IPS-NIHi7 (cell line): ENCODE data around the gene ATP6AP2.
"Not testable (repeated sequence)": the region's sequence is repeated elsewhere in the genome, so short reads cannot be mapped to it uniquely, and the experiment has no call there.

ENCODE experiments used
- DNase-seq: peaks from one replicate; pipeline ENCODE4 v3.0.0; 2012; ENCODE audit warnings: mixed read lengths; ENCODE audit errors: extremely low spot score

The ATP6AP2 gene

GRCh38 chrX:40575411-40575810, 5.4 kb upstream of the ATP6AP2 start:
- not testable (repeated sequence) for DNase-seq

- DNase-seq: no peak
Observed at GRCh38 chrX:40576291-40576690, 4.5 kb upstream of the ATP6AP2 start.

DNA sequence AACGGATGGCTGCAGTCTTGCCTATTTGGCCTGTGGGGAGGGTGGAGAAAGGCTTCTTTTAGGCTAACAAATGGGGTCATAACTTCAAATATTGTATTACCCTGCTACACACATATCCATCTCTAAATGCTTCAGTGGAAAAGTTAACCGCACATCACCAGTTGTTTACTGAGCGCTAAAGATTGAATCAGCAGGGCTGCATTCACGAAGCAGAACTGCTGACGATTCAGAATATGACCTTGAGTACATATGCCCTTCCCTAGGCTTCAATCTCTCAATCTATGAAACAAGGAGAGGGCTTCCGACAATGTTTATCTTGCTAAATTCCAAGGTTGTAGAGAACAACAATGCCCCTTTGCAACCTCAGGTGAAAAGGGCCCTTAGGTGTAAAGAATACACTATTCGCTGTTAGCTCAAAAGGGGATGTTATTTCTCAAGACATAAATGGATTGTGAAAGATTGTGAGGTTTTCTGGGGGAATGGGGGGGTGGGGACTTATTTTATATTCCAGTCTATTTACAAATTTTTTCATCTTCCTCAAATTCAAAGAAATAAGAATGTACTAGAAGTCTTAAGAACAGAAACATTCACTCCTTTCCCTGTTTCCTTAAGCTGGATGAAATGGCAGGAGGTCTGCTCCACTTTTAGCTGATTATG, 2.6 kb upstream of the ATP6AP2 start:
- no peak for DNase-seq

- no peak for DNase-seq
Observed at GRCh38 chrX:40579141-40579540, 1.6 kb upstream of the ATP6AP2 start.

- DNase-seq: no peak
Observed at GRCh38 chrX:40579900-40580536, 752 bp upstream of the ATP6AP2 start.

GRCh38 chrX:40581336-40581920, 658 bp downstream of the ATP6AP2 start:
- DNase-seq: no peak

- DNase-seq: not testable (repeated sequence)
Observed at GRCh38 chrX:40582178-40582577, 1.4 kb downstream of the ATP6AP2 start.

- DNase-seq: no peak
Observed at GRCh38 chrX:40582811-40583210, 2.0 kb downstream of the ATP6AP2 start.

GRCh38 chrX:40587623-40588022, 6.9 kb downstream of the ATP6AP2 start:
- not testable (repeated sequence) for DNase-seq

DNA sequence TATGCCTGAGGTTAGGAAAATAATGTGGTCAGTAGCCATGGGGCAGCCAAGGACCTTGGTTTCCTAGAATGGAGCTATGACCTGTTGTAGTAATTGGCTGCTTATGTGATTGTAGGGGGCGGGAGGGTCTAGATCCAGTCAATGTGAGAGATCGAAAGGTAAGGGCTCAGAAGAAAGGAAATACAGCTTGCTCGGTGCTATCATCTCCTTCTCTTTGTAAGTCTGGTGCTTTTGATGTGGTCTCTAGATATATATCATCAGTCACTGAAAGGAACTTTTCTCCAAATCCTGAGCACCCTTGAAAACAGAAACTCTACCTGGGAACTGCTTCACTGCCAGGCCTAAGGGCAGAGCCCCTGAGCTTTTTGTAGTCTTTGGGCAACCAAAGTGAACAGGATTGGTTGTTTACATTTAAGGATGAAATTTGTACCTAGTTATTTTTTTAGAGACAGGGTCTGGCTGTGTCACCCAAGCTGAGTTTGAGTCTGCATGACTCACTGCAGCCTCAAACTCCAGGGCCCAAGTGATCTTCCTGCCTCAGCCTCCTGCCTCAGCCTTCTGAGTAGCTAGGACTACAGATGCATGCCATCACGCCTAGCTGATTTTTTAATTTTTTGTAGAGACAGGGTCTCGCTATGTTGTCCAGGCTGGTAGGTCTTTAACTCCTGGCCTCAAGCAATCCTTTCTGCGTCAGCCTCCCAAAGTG, 9.0 kb downstream of the ATP6AP2 start:
- not testable (repeated sequence) for DNase-seq

- no peak for DNase-seq
Observed at GRCh38 chrX:40603446-40603845, 22.7 kb downstream of the ATP6AP2 start.

DNA sequence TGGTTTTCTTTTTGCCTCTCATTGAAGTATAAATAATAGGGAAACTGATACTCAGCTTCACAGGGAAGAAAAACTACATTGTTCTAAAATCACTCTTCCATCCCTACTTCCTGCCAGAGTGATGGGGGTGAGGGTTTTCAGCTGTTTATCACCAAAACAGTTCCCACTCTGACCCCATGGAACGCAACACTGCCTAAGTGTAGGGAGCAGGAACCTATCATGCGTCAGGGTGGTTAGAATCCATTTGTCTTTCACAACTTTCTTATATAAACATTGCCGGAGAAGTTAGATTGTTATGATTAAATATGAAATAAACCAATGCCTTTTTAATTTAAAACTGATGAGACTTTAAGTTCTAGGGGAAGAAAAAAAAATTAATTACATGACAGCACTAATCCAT, 26.6 kb downstream of the ATP6AP2 start:
- no peak for DNase-seq

- no peak for DNase-seq
Observed at GRCh38 chrX:40612511-40612910, 31.7 kb downstream of the ATP6AP2 start.

DNA sequence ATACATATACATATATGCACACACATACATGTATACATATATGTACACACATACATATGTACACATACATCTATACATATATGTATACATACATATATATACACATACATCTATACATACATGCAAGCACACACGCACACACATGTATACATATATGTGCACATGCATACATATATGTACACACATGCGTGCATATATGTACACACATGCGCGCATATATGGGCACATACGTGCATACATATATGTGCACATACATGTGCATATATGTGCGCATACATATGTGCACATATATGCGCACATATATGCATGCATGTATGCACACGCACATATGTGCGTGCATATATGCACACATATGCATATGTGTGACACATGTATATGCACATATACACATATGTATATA, 35.2 kb downstream of the ATP6AP2 start:
- DNase-seq: no peak

- DNase-seq: no peak
Observed at GRCh38 chrX:40617566-40617965, 36.8 kb downstream of the ATP6AP2 start.

DNA sequence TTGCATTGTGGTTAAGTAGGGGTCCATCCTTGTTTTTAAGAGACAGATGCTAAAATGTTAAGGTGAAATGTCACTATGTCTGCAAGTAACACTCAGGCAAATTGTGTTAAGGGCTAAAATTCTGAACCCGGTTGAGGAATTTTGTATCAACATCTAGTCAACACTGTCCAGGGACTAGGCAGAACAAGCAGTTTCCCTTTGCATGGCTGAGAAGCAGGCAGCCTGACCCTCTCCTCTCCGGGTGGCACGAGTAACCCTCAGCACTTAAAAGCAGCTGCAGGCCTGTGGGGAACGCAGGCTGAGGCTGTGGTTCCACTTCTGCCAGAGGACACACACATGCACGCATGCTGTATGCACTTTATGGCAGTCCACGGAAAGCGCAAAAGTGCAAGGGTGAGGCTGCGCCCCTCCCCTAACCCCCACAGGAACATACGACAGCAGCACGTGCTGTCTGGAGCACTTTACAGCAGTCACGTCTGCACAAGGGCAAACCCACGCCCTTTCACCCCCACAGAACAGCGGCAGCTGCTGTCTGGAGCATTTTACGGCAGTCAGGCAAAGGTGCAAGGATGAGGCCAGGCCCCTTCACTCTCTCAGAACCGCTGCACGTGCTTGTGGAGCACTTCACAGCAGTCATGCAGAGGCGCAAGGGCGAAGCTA, 41.8 kb downstream of the ATP6AP2 start:
- no peak for DNase-seq

- no peak for DNase-seq
Observed at GRCh38 chrX:40623139-40623536, 42.4 kb downstream of the ATP6AP2 start, which contains the start of gene MPC1L. MPC1L (plus strand) TSS chrX:40623428; CDS start chrX:40623566, 138 bp downstream.

DNA sequence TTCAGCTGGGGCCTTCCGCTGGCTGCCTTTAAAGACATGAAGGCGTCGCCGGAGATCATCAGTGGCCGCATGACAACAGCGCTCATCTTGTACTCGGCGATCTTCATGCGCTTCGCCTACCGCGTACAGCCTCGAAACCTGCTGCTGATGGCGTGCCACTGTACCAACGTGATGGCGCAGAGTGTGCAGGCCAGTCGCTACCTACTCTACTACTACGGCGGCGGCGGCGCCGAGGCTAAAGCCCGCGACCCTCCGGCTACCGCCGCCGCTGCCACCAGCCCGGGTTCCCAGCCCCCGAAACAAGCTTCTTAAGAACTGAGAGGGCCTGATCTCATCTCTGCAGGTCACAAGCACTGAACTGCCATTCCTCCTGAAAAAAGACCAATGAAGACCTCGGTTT, 42.9 kb downstream of the ATP6AP2 start:
- DNase-seq: no peak

GRCh38 chrX:40625294-40625693, 44.5 kb downstream of the ATP6AP2 start:
- no peak for DNase-seq

- DNase-seq: no peak
Observed at GRCh38 chrX:40628506-40628905, 47.7 kb downstream of the ATP6AP2 start.

DNA sequence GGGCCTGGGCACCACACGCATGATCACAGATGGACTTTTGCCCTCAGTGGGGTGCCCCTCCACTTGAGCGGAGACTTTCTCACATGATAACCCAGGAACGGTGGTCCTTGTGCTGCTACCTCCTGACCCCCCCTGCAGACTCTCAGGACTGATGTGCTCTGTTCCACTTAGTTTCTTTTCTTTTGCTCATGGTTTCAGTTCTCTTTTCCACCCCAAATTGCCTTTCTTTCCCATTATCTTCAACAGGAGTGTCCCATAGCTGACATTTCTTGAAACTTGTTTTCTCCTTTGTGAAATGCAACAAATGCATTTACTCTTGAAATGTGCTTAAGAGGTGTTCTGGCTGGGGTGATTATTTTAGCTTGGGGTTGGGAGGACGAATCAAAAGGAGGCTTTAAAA, 51.4 kb downstream of the ATP6AP2 start:
- no peak for DNase-seq

DNA sequence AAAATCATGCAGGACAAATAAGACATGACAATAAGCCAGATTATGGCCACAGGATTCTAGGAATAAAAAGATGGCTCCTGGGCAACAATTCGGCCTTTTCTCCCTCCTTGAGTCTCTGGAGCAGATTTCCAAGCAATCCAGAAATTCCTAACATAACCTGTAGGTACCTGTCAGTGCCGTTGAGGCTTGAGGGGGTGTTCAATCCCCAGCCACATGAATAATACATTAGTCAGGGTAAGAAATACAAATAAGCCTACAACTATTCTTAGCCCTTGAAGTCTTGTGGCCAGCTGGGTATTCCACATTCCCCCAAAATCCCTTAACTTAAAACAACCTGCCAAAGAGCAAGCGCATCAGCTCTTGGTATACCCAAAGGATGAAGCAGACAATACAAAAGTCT, 56.9 kb downstream of the ATP6AP2 start:
- no peak for DNase-seq
